HUDEP-2 (cell line): ENCODE results near the gene TRIO.

ENCODE experiments used
- DNase-seq, 76 experiments: peaks; one replicate each; lab custom pipeline; 2025; ENCODE audit not compliant: unreplicated experiment in 76 of 76; lab: John Stamatoyannopoulos, UW

The TRIO gene

GRCh38 chr5:14219800-14220512, 76.8 kb downstream of the TRIO start:
- no peak for DNase-seq

- DNase-seq, result no peak
Observed at GRCh38 chr5:14220642-14221041, 77.5 kb downstream of the TRIO start.

GRCh38 chr5:14221732-14222131, 78.6 kb downstream of the TRIO start:
- no peak for DNase-seq

- DNase-seq, result no peak
Observed at GRCh38 chr5:14222206-14222605, 79.1 kb downstream of the TRIO start.

GRCh38 chr5:14223372-14223771, 80.2 kb downstream of the TRIO start:
- no peak for DNase-seq

- no peak for DNase-seq
Observed at GRCh38 chr5:14225173-14225834, 82.2 kb downstream of the TRIO start.

- no peak for DNase-seq
Observed at GRCh38 chr5:14226149-14226548, 83.0 kb downstream of the TRIO start.

GRCh38 chr5:14226554-14226953, 83.4 kb downstream of the TRIO start:
- DNase-seq, result no peak

- no peak for DNase-seq
Observed at GRCh38 chr5:14226992-14227391, 83.8 kb downstream of the TRIO start.

GRCh38 chr5:14227513-14227912, 84.4 kb downstream of the TRIO start:
- DNase-seq, result no peak

- DNase-seq, result no peak
Observed at GRCh38 chr5:14228219-14228618, 85.1 kb downstream of the TRIO start.

- DNase-seq, result no peak
Observed at GRCh38 chr5:14229181-14229580, 86.0 kb downstream of the TRIO start.

GRCh38 chr5:14229734-14230133, 86.6 kb downstream of the TRIO start:
- no peak for DNase-seq

GRCh38 chr5:14231156-14231555, 88.0 kb downstream of the TRIO start:
- no peak for DNase-seq

- DNase-seq, result no peak
Observed at GRCh38 chr5:14231890-14232289, 88.7 kb downstream of the TRIO start.

- DNase-seq, result no peak
Observed at GRCh38 chr5:14234204-14234603, 91.1 kb downstream of the TRIO start.

GRCh38 chr5:14235872-14236271, 92.7 kb downstream of the TRIO start:
- DNase-seq, result no peak

- no peak for DNase-seq
Observed at GRCh38 chr5:14236757-14237156, 93.6 kb downstream of the TRIO start.

- no peak for DNase-seq
Observed at GRCh38 chr5:14237317-14238086, 94.4 kb downstream of the TRIO start.

GRCh38 chr5:14238272-14238671, 95.1 kb downstream of the TRIO start:
- no peak for DNase-seq

- no peak for DNase-seq
Observed at GRCh38 chr5:14239404-14239803, 96.3 kb downstream of the TRIO start.

- DNase-seq, result no peak
Observed at GRCh38 chr5:14239951-14240350, 96.8 kb downstream of the TRIO start.
